Posterior cingulate gyrus (tissue), 11 donors: ENCODE measurements around the gene FAM133A.
A peak's percentile ranks its signal among the peaks of the same experiment; 100 is the strongest.

Experiments used
- DNase-seq, 10 donors: peaks; one replicate each; pipeline versions ENCODE4 v3.0.0 to v3.0.0-alpha.2; 2020 to 2021; ENCODE audit warnings: mixed read lengths in 3 of 10
- intact Hi-C: fragments of 100-400 bp; cut with DNase I; formaldehyde crosslinking; loops from one replicate; pipeline ENCODE4 v1.15.1; 2023

The FAM133A gene

DNA sequence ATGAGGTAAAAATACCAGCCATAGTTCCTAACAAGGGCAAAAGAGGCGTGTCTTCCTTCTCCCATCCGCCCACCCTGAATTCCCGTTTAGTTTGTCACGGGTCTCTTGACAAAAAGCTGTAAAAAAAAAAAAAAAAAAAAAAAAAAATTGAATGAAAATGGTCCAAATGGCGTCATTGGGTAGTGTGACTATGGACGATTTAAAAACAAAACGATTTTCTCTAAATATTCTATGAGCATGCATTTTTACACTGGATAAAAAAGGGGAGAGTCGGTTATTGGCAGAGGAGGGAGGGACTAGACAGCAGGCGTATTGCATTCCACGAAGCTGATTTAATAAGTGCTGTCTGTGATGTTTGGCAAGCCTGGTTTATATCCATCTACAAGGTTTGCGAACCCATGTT lies at the start of gene FAM133A:
TSS of gene FAM133A (plus strand) at position 338 of the 403 bp plus-strand sequence. CDS start 35,214 bp downstream, outside the sequence.
- no peak for DNase-seq
- intact Hi-C loops: no loop called here

DNA sequence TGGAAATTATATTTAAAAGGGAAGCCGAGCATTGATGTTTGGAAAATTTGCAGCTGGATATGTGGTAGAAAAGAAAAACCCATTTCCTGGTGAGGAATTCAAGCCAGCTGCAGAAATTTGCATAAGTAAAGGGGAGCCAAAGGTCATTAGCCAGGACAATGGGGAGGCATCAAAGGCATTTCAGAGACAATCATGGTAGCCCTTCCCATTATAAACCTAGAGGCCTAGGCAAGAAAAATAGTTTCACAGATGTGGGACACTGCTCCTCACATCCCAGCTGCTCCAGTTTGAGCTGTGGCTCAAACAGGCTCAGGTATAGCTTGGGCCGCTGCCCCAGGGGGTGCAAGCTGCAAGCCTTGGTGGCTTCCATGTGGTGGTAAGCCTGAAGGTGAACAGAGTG lies 36.4 kb upstream of the FAM133A start:
- no peak for DNase-seq
- intact Hi-C loops: no loop called here

DNA sequence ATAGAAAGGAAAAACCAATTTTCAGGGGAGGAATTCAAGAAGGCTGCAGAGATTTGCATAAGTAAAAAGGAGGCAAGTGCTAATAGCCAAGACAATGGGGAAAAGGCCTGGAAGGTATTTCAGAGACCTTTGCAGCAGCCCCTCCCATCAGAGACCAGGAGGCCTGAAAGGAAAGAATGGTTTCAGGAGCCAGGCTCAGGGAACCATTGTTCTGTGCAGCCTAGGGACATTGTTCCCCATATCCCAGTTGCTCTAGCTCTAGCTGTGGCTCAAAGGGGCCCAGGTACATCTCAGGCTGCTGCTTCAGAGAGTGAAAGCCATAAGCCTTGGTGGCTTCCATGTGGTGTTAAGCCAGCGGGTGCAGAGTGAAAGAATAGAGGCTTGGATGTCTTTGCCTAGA lies 24.6 kb upstream of the FAM133A start:
- DNase-seq: no peak

DNA sequence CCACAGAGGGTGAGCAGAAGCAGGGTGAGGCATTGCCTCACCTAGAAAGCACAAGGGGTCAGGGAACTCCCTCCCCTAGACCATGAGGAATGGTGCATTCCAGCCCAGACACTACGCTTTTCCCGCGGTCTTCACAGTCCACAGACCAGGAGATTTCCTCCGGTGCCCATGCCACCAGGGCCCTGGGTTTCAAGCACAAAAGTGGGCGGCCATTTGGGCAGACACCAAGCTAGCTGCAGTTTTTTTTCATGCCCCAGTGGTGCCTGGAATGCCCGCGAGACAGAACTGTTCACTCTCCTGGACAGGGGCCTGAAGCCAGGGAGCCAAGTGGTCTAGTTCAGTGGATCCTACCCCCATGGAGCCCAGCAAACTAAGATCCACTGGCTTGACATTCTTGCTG lies 13.4 kb upstream of the FAM133A start:
- DNase-seq: peak in 1 of 10 donors; percentile 19
- intact Hi-C loops: no loop called here

More for the DNA sequence above, 24.6 kb upstream of the FAM133A start:
- intact Hi-C loops: no loop called here

DNA sequence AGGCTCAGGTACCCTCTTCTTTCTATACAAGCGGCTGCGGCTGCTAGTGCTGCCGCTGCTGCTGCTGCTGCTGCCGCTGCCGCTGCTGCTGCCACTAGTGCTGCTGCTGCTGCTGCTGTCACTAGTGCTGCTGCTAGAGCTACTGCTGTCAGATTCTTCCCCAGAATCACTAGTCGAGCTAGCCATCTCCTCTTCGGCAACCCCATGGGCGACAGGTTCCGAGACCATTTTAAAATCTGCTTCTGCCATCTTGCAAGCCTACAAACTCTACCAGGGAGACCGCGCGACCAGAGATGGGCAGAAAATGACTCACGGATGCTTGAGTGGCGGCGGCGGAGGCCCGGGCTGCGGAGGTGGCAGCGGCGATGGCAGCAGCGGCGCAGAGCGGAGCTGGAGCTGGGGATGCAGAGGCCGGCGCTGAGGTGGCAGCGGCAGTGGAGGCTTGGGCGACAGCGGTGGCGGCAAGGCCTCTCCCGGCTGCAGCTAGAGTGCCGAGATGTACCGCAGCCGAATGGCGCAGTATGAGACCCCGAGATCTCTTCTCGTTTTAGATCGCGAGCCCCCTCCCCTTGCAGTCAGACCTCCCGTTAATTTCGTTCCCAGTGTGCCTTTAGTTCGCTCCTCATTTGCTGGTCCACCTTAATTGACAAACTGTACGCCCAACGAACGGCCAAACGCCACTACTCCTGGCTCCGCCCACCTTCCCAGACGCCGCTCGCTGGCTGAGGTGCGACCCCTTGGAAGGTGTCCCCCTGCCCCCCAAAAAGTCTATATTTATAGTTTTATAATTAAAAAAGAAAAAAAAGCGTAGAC lies 744 bp upstream of the FAM133A start, which contains the start of gene NAP1L3:
TSS of gene NAP1L3 (minus strand) at position 523 of the 813 bp plus-strand sequence. CDS start at position 249, 274 bp downstream.
- peak; percentile 67 to 97 (median 78) for DNase-seq
- intact Hi-C loops: no loop called here

DNA sequence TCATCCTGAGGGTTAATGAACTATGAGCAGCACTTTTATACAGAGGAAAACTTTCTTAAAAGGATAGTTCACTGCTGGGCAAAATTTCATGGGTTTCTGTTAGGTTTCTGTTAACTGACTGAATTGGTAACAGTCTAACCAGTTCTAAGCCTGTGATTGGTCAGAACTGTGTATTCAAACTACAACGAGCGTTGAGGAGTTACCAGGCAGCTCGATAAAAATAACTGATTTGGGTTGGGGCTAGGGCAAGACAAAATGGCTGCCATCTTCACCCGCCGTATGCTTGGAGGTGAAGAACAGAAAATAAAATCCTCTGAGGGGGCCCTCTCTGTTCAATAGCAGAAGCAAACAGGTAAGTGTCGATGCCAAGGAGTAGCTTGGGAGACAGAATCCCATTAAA lies 22.0 kb downstream of the FAM133A start:
- intact Hi-C loops: no loop called here
- DNase-seq: no peak

DNA sequence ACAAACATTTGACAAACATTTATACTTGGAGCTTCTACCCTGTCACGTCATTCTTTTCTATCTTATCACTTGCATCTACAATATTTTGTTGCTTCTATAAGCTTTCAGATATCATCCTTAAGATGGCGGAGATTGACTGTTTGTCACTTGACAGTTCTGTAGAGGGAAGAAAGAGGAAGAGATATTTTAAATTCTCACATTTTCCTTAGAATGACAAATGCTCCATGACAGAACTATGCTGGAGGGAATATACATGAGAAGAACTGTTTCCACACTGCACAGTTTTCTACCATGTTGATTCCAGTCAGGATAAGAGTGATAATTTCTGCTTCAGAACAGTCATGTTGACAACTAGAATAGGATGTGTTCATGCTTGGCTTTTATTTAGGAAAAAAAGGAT lies 29.7 kb downstream of the FAM133A start:
- DNase-seq: no peak
- intact Hi-C loops: no loop called here

DNA sequence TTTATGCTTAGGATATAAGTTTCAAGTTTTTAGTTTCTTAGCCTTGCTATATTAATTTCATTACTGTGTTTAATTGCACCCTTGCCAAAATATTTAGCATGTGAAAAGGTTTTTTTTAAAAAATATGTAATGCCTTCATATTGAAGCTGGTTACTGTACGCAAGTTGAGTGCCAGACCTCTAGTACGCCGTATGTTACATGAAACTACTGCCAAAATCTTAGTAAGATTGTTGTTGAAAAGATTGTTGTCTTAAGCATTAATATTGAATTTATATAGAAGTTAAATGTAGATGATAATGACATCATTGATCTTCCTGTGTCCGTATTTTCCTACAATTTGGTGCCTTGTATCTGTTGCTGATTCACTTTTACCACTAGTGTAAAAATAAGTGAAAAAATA lies 37.1 kb downstream of the FAM133A start:
- intact Hi-C loops: no loop called here
- DNase-seq: no peak

DNA sequence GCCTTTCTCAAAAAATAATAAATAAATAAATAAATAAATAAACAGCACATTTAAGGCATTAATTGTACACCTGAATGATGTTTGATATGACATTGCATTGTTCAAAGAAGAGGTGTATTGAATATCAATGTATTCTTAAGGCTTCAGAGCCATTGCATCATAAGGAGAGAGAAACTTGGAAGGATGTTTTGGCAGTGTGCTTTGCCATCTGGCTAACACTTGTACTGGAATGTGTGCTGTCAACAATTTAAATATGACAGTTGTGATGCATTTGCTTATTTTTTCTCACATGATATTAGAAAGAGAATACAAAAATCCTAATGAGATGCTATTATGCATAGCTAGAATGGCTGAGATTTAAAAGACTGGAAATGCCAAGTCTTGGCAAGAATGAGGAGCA lies 67.8 kb downstream of the FAM133A start:
- intact Hi-C loops: no loop called here
- DNase-seq: no peak

DNA sequence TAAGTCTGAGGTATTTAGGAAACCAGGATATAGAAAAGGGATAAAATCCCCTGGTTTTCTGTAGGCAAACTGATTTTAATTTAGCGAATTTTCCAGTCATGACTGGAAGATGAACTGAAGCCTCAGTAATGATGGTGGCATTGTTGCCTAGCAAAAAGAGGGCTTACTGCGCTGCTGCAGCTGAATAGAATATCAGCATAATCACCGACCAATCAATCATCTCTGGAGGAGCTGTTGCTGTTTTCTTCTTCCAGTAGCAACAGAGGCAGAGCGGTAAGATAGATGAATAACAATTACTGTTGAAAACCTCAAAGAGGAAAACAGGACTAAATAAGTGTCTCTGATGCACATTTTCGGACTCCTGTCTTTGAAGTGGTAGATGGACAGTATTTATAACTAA lies 86.2 kb downstream of the FAM133A start:
- no peak for DNase-seq
- intact Hi-C loops: no loop called here
